ENCODE measurements around the gene SLC27A2.
"Not testable (repeated sequence)": the region's sequence is repeated elsewhere in the genome, so short reads cannot be mapped to it uniquely, and the experiment has no call there.

SLC27A2 gene

GRCh38 chr15:50186752-50187151 is 4.8 kb downstream of the SLC27A2 start:
- Histone ChIP-seq H4K8ac (ENCODE audit: low read depth, low read length) (no peak overlapping the region), H2BK120ac (ENCODE audit: low read depth, low read length) (no peak overlapping the region), H2AK5ac (ENCODE audit: low read depth, low read length) (no peak overlapping the region), H3K4me2 (ENCODE audit: insufficient read depth, low read length, poor library complexity, severe bottlenecking) (no peak overlapping the region), H3K4me3 (ENCODE audit: low read length in 2 of 2) (no peak overlapping the region), H3K23ac (ENCODE audit: low read depth, low read length, poor library complexity) (no peak overlapping the region), H2BK15ac (ENCODE audit: low read length) (no peak overlapping the region), H2BK12ac (ENCODE audit: low read length) (no peak overlapping the region), H3K9ac (ENCODE audit: low read depth, low read length, poor library complexity) (no peak overlapping the region), H3K14ac (ENCODE audit: low read length) (no peak overlapping the region), H3K36me3 (replicated peaks in 1 of 2; ENCODE audit: control insufficient read depth in 2 of 2, insufficient read depth in 2 of 2, low read length in 2 of 2) (no peaks in the 10 kb centered on the region), H3K27me3 (ENCODE audit: control insufficient read depth in 3 of 3, insufficient read depth in 3 of 3, low read depth in 1 of 3, low read length in 3 of 3) (peaks cover 4 to 31% (median 16%) of the 10 kb centered on the region in 3 experiments), H3K9me3 (replicated peaks in 1 of 2; ENCODE audit: control insufficient read depth in 2 of 2, insufficient read depth in 1 of 2, low read depth in 1 of 2, low read length in 2 of 2) (no peaks in the 10 kb centered on the region), H3K4me1 (ENCODE audit: control insufficient read depth in 2 of 2, insufficient read depth in 1 of 2, low read depth in 1 of 2, low read length in 2 of 2) (peaks cover 3 to 11% of the 10 kb centered on the region in 2 donors), H2AFZ (ENCODE audit: low read length) (no peak overlapping the region), H3K27ac (replicated peaks; ENCODE audit: low read length) (no peak overlapping the region), H2BK5ac (ENCODE audit: low read length) (no peak overlapping the region), H3K18ac (ENCODE audit: low read length) (no peak overlapping the region), H4K91ac (ENCODE audit: low read depth, low read length, poor library complexity) (no peak overlapping the region), H3K79me1 (ENCODE audit: low read depth, low read length) (peaks cover 1% of the 10 kb centered on the region), H3K4ac (ENCODE audit: low read length) (no peak overlapping the region)
- no CpG with 5 or more reads among the region's 1 CpG for WGBS, 2 donors (ENCODE audit: extremely low coverage in 2 of 2, insufficient read length in 2 of 2, insufficient replicate concordance in 1 of 2)
- no peak for DNase-seq (ENCODE audit: low spot score)

GRCh38 chr15:50187525-50187924 is 5.5 kb downstream of the SLC27A2 start:
- no peak for DNase-seq (ENCODE audit: low spot score)
- H2AK5ac ChIP-seq (ENCODE audit: low read depth, low read length), result no peak overlapping the region
- no peak overlapping the region for H3K4ac ChIP-seq (ENCODE audit: low read length)

GRCh38 chr15:50187997-50188396 is 6.0 kb downstream of the SLC27A2 start:
- H3K4me1 ChIP-seq (ENCODE audit: control insufficient read depth in 2 of 2, insufficient read depth in 1 of 2, low read depth in 1 of 2, low read length in 2 of 2), result peaks cover 0 to 6% of the 10 kb centered on the region in 2 donors
- H2AK5ac ChIP-seq (ENCODE audit: low read depth, low read length), result no peak overlapping the region
- H3K14ac ChIP-seq (ENCODE audit: low read length), result no peak overlapping the region
- no peaks in the 10 kb centered on the region for H3K9me3 ChIP-seq (replicated peaks in 1 of 2; ENCODE audit: control insufficient read depth in 2 of 2, insufficient read depth in 1 of 2, low read depth in 1 of 2, low read length in 2 of 2)
- H3K27me3 ChIP-seq (ENCODE audit: control insufficient read depth in 3 of 3, insufficient read depth in 3 of 3, low read depth in 1 of 3, low read length in 3 of 3), result peaks cover 0 to 19% (median 5%) of the 10 kb centered on the region in 3 experiments
- H3K79me1 ChIP-seq (ENCODE audit: low read depth, low read length), result no peaks in the 10 kb centered on the region
- DNase-seq (ENCODE audit: low spot score), result peak; percentile 21
- no peak overlapping the region for H3K4me3 ChIP-seq (ENCODE audit: low read length in 2 of 2)
- no CpG with 5 or more reads among the region's 2 CpGs for WGBS, 2 donors (ENCODE audit: extremely low coverage in 2 of 2, insufficient read length in 2 of 2, insufficient replicate concordance in 1 of 2)
- H2BK15ac ChIP-seq (ENCODE audit: low read length), result no peak overlapping the region
- no peak overlapping the region for H3K4ac ChIP-seq (ENCODE audit: low read length)
- H3K4me2 ChIP-seq (ENCODE audit: insufficient read depth, low read length, poor library complexity, severe bottlenecking), result no peak overlapping the region
- no peak overlapping the region for H3K9ac ChIP-seq (ENCODE audit: low read depth, low read length, poor library complexity)
- H2BK5ac ChIP-seq (ENCODE audit: low read length), result no peak overlapping the region
- H4K8ac ChIP-seq (ENCODE audit: low read depth, low read length), result no peak overlapping the region
- no peak overlapping the region for H2BK120ac ChIP-seq (ENCODE audit: low read depth, low read length)
- no peaks in the 10 kb centered on the region for H3K36me3 ChIP-seq (replicated peaks in 1 of 2; ENCODE audit: control insufficient read depth in 2 of 2, insufficient read depth in 2 of 2, low read length in 2 of 2)
- H2AFZ ChIP-seq (ENCODE audit: low read length), result no peak overlapping the region
- H3K23ac ChIP-seq (ENCODE audit: low read depth, low read length, poor library complexity), result no peak overlapping the region
- no peak overlapping the region for H3K18ac ChIP-seq (ENCODE audit: low read length)
- H3K27ac ChIP-seq (replicated peaks; ENCODE audit: low read length), result no peak overlapping the region
- no peak overlapping the region for H2BK12ac ChIP-seq (ENCODE audit: low read length)
- no peak overlapping the region for H4K91ac ChIP-seq (ENCODE audit: low read depth, low read length, poor library complexity)

More at GRCh38 chr15:50187525-50187924, 5.5 kb downstream of the SLC27A2 start:
- H3K18ac ChIP-seq (ENCODE audit: low read length), result no peak overlapping the region
- H4K91ac ChIP-seq (ENCODE audit: low read depth, low read length, poor library complexity), result no peak overlapping the region
- H3K27ac ChIP-seq (replicated peaks; ENCODE audit: low read length), result no peak overlapping the region
- no peak overlapping the region for H3K4me2 ChIP-seq (ENCODE audit: insufficient read depth, low read length, poor library complexity, severe bottlenecking)
- H2BK15ac ChIP-seq (ENCODE audit: low read length), result no peak overlapping the region
- no peak overlapping the region for H3K4me3 ChIP-seq (ENCODE audit: low read length in 2 of 2)
- H3K23ac ChIP-seq (ENCODE audit: low read depth, low read length, poor library complexity), result no peak overlapping the region
- H3K79me1 ChIP-seq (ENCODE audit: low read depth, low read length), result peaks cover 1% of the 10 kb centered on the region
- no peak overlapping the region for H2AFZ ChIP-seq (ENCODE audit: low read length)
- no peaks in the 10 kb centered on the region for H3K36me3 ChIP-seq (replicated peaks in 1 of 2; ENCODE audit: control insufficient read depth in 2 of 2, insufficient read depth in 2 of 2, low read length in 2 of 2)
- H2BK120ac ChIP-seq (ENCODE audit: low read depth, low read length), result no peak overlapping the region
- no peaks in the 10 kb centered on the region for H3K9me3 ChIP-seq (replicated peaks in 1 of 2; ENCODE audit: control insufficient read depth in 2 of 2, insufficient read depth in 1 of 2, low read depth in 1 of 2, low read length in 2 of 2)
- H4K8ac ChIP-seq (ENCODE audit: low read depth, low read length), result no peak overlapping the region
- no peak overlapping the region for H2BK5ac ChIP-seq (ENCODE audit: low read length)
- no peak overlapping the region for H3K14ac ChIP-seq (ENCODE audit: low read length)
- peaks cover 3 to 23% (median 10%) of the 10 kb centered on the region in 3 experiments for H3K27me3 ChIP-seq (ENCODE audit: control insufficient read depth in 3 of 3, insufficient read depth in 3 of 3, low read depth in 1 of 3, low read length in 3 of 3)
- no peak overlapping the region for H2BK12ac ChIP-seq (ENCODE audit: low read length)
- WGBS, 2 donors (ENCODE audit: extremely low coverage in 2 of 2, insufficient read length in 2 of 2, insufficient replicate concordance in 1 of 2), result no CpG with 5 or more reads among the region's 2 CpGs
- peaks cover 2 to 10% of the 10 kb centered on the region in 2 donors for H3K4me1 ChIP-seq (ENCODE audit: control insufficient read depth in 2 of 2, insufficient read depth in 1 of 2, low read depth in 1 of 2, low read length in 2 of 2)
- H3K9ac ChIP-seq (ENCODE audit: low read depth, low read length, poor library complexity), result no peak overlapping the region

- not testable (repeated sequence) for H2AFZ ChIP-seq (ENCODE audit: low read length); H3K9ac ChIP-seq (ENCODE audit: low read depth, low read length, poor library complexity); H3K4ac ChIP-seq (ENCODE audit: low read length); H3K4me2 ChIP-seq (ENCODE audit: insufficient read depth, low read length, poor library complexity, severe bottlenecking); H3K4me3 ChIP-seq (ENCODE audit: low read length in 2 of 2); H2BK120ac ChIP-seq (ENCODE audit: low read depth, low read length); H2BK15ac ChIP-seq (ENCODE audit: low read length); DNase-seq (ENCODE audit: low spot score); H2BK5ac ChIP-seq (ENCODE audit: low read length); H3K36me3 ChIP-seq (replicated peaks in 1 of 2; ENCODE audit: control insufficient read depth in 2 of 2, insufficient read depth in 2 of 2, low read length in 2 of 2); H3K4me1 ChIP-seq (ENCODE audit: control insufficient read depth in 2 of 2, insufficient read depth in 1 of 2, low read depth in 1 of 2, low read length in 2 of 2); H2BK12ac ChIP-seq (ENCODE audit: low read length); H3K14ac ChIP-seq (ENCODE audit: low read length); H3K27ac ChIP-seq (replicated peaks; ENCODE audit: low read length); H3K18ac ChIP-seq (ENCODE audit: low read length); H3K23ac ChIP-seq (ENCODE audit: low read depth, low read length, poor library complexity); H3K9me3 ChIP-seq (replicated peaks in 1 of 2; ENCODE audit: control insufficient read depth in 2 of 2, insufficient read depth in 1 of 2, low read depth in 1 of 2, low read length in 2 of 2); H2AK5ac ChIP-seq (ENCODE audit: low read depth, low read length); H4K91ac ChIP-seq (ENCODE audit: low read depth, low read length, poor library complexity); H4K8ac ChIP-seq (ENCODE audit: low read depth, low read length); H3K79me1 ChIP-seq (ENCODE audit: low read depth, low read length)
- WGBS, 2 donors (ENCODE audit: extremely low coverage in 2 of 2, insufficient read length in 2 of 2, insufficient replicate concordance in 1 of 2), result no CpG with 5 or more reads among the region's 5 CpGs
- H3K27me3 ChIP-seq (ENCODE audit: control insufficient read depth in 3 of 3, insufficient read depth in 3 of 3, low read depth in 1 of 3, low read length in 3 of 3), result peaks cover 0 to 11% (median 0%) of the 10 kb centered on the region in 3 experiments
These were observed 6.8 kb downstream of the SLC27A2 start for GRCh38 chr15:50188793-50189192.

Measured in neuronal stem cell (in vitro differentiated cells).